ENCODE measurements around the gene OPTN. TPM values are rescaled to one million over a fixed set of nuclear protein-coding genes. Genes with fewer than 3 reads are reported as not detected.

OPTN gene
- polyA plus RNA-seq, 1 donor from 2014 or later: 38.2 TPM

Small RNA genes lying within 50 kb of the gene (small RNA-seq; reads per million reads assigned to genes)
- gene SNRPGP5: 0 reads per million in 3 experiments

Other genes starting within 250 kb of the OPTN start
- 3.8 and 3.9 TPM in 2 replicates for gene CCDC3, start 98.5 kb upstream of the OPTN start, polyA plus RNA-seq
- 0.63 and 0.70 TPM in 2 replicates for gene MCM10, start 61.4 kb downstream of the OPTN start, polyA plus RNA-seq
- not detected in 2 replicates for gene UCMA, start 134.2 kb downstream of the OPTN start, polyA plus RNA-seq
- gene PHYH, start 199.9 kb downstream of the OPTN start, polyA plus RNA-seq: 7.7 and 9.1 TPM in 2 replicates
- 61.0 and 76.3 TPM in 2 replicates for gene SEPHS1, start 248.1 kb downstream of the OPTN start, polyA plus RNA-seq